GM12874 (cell line): Measurements from ENCODE around the gene TXNRD1.

ENCODE experiments used
- CTCF ChIP-seq: IDR thresholded peaks from 2 replicates; pipeline ENCODE4 v1.5.1; 2011; ENCODE audit warnings: low read depth, mild to moderate bottlenecking, control low read depth, low read length, moderate library complexity; ENCODE audit not compliant: insufficient read depth

Gene TXNRD1

GRCh38 chr12:104306943-104307654, 91.5 kb downstream of the TXNRD1 start:
- no peak for TF ChIP-seq CTCF

- no peak for TF ChIP-seq CTCF
These were observed 92.0 kb downstream of the TXNRD1 start for GRCh38 chr12:104307655-104308000.

- TF ChIP-seq CTCF: no peak
These were observed 93.9 kb downstream of the TXNRD1 start for GRCh38 chr12:104309446-104309993.

- no peak for TF ChIP-seq CTCF
These were observed 95.4 kb downstream of the TXNRD1 start for GRCh38 chr12:104310751-104311633.

GRCh38 chr12:104312202-104312601, 96.6 kb downstream of the TXNRD1 start:
- TF ChIP-seq CTCF: no peak

- TF ChIP-seq CTCF: no peak
These were observed 97.1 kb downstream of the TXNRD1 start for GRCh38 chr12:104312654-104313053.

GRCh38 chr12:104313568-104314241, 98.1 kb downstream of the TXNRD1 start:
- TF ChIP-seq CTCF: no peak
